Measurements from ENCODE around the gene BMP6.

BMP6 gene

GRCh38 chr6:7899101-7899888 is 173.4 kb downstream of the BMP6 start:
- Histone ChIP-seq H3K4me3 (ENCODE audit: low read depth in 1 of 2, low read length in 1 of 2) (no peak overlapping the region), H3K9me3 (no peaks in the 10 kb centered on the region), H3K36me3 (peaks cover 44% of the 10 kb centered on the region), H3K27me3 (no peaks in the 10 kb centered on the region), H3K27ac (no peak overlapping the region), H3K4me1 (ENCODE audit: control insufficient read depth in 1 of 2, insufficient read depth in 1 of 2, low read depth in 1 of 2, low read length in 1 of 2) (no peaks in the 10 kb centered on the region)
- TF ChIP-seq CTCF (IDR thresholded peaks at IDR 0.05) = no peak

GRCh38 chr6:7899889-7900213 is 174.0 kb downstream of the BMP6 start:
- Histone ChIP-seq H3K36me3 (peaks cover 40% of the 10 kb centered on the region), H3K4me1 (ENCODE audit: control insufficient read depth in 1 of 2, insufficient read depth in 1 of 2, low read depth in 1 of 2, low read length in 1 of 2) (no peaks in the 10 kb centered on the region), H3K9me3 (no peaks in the 10 kb centered on the region)

GRCh38 chr6:7900621-7901020 is 174.7 kb downstream of the BMP6 start:
- no peak overlapping the region for H3K4me3 ChIP-seq (ENCODE audit: low read depth in 1 of 2, low read length in 1 of 2)
- peaks cover 32% of the 10 kb centered on the region for H3K36me3 ChIP-seq
- no peaks in the 10 kb centered on the region for H3K9me3 ChIP-seq
- H3K27me3 ChIP-seq = no peaks in the 10 kb centered on the region
- no peak for TF ChIP-seq CTCF (IDR thresholded peaks at IDR 0.05)
- no peaks in the 10 kb centered on the region for H3K4me1 ChIP-seq (ENCODE audit: control insufficient read depth in 1 of 2, insufficient read depth in 1 of 2, low read depth in 1 of 2, low read length in 1 of 2)
- no peak overlapping the region for H3K27ac ChIP-seq

More at GRCh38 chr6:7899889-7900213, 174.0 kb downstream of the BMP6 start:
- H3K4me3 ChIP-seq (ENCODE audit: low read depth in 1 of 2, low read length in 1 of 2) = no peak overlapping the region
- H3K27ac ChIP-seq = no peak overlapping the region
- no peak for TF ChIP-seq CTCF (IDR thresholded peaks at IDR 0.05)
- no peaks in the 10 kb centered on the region for H3K27me3 ChIP-seq

- Histone ChIP-seq H3K4me1 (ENCODE audit: control insufficient read depth in 1 of 2, insufficient read depth in 1 of 2, low read depth in 1 of 2, low read length in 1 of 2) (no peaks in the 10 kb centered on the region), H3K9me3 (no peaks in the 10 kb centered on the region), H3K27ac (no peak overlapping the region), H3K36me3 (peaks cover 30% of the 10 kb centered on the region), H3K4me3 (ENCODE audit: low read depth in 1 of 2, low read length in 1 of 2) (no peak overlapping the region), H3K27me3 (no peaks in the 10 kb centered on the region)
- TF ChIP-seq CTCF (IDR thresholded peaks at IDR 0.05) = no peak
Measured at GRCh38 chr6:7901056-7901455, 175.2 kb downstream of the BMP6 start.

GRCh38 chr6:7901780-7902179 is 175.9 kb downstream of the BMP6 start:
- no peak for TF ChIP-seq CTCF (IDR thresholded peaks at IDR 0.05)

More at GRCh38 chr6:7901780-7902179, 175.9 kb downstream of the BMP6 start:
- Histone ChIP-seq H3K4me1 (ENCODE audit: control insufficient read depth in 1 of 2, insufficient read depth in 1 of 2, low read depth in 1 of 2, low read length in 1 of 2) (no peaks in the 10 kb centered on the region), H3K4me3 (ENCODE audit: low read depth in 1 of 2, low read length in 1 of 2) (no peak overlapping the region), H3K27me3 (no peaks in the 10 kb centered on the region), H3K9me3 (no peaks in the 10 kb centered on the region), H3K36me3 (peaks cover 30% of the 10 kb centered on the region), H3K27ac (no peak overlapping the region)
